EL (cell line): ENCODE data around the gene CTSH.
"Not testable (repeated sequence)": the region's sequence is repeated elsewhere in the genome, so short reads cannot be mapped to it uniquely, and the experiment has no call there.

ENCODE experiments used
- DNase-seq: peaks from one replicate; pipeline ENCODE4 v3.0.0-alpha.2; 2016

Gene CTSH

DNA sequence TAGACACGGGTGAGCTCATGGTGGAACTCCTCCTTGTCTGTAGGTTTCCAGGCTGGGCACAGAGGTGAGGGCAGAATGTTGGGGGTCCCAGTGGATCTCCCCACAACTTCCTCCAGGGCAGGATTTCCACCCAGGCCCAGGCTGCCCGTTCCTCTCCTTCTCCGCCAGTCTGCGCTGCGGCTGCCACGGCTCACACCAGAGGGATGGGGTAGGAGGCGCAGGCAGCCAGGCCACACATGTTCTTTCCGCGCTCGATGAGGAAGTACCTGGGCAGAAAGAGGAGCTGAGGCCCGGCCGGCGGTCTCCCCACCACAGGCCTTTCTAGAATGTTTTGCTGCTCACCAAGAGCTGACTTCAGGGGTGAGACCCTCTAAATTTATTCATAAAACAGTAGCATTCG lies 22.9 kb downstream of the CTSH start:
- DNase-seq: no peak

DNA sequence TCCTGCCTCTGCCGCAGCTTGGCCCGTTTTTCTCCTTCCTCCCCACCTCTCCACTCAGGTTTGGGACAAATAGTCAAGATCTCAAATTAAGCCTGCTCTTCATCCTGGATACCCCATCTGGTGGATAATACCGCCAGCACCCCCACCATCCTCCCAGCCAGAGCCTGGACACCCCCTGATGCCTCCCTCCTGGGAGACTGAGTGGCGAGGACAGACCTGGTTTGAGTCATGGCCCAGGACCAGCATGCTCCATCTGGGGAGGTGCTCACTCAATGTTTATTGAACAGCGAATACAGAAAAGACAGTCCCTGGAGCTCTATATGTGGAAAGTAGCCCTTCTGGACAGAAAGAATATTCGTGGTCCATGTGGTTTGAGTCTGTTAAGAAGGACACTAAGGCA lies 23.3 kb downstream of the CTSH start:
- no peak for DNase-seq

DNA sequence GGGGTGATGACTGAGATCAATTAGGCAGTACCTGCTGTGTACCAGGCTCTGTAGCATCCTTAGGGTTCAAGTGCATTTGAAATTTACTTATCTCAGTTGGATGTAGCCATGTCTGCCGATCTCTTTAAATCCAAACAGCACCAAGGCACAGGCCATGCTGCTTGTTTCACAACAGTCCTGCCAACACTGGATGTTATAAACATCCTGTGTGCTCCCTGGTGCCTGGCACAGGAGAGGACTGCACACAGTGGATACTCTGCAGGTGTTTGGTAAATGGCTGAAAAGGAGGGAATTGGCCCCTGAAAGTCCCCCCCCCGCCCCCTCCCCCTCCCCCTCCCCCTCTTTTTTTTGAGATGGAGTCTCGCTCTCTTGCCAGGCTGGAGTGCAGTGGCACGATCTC lies 27.0 kb downstream of the CTSH start:
- DNase-seq: no peak

DNA sequence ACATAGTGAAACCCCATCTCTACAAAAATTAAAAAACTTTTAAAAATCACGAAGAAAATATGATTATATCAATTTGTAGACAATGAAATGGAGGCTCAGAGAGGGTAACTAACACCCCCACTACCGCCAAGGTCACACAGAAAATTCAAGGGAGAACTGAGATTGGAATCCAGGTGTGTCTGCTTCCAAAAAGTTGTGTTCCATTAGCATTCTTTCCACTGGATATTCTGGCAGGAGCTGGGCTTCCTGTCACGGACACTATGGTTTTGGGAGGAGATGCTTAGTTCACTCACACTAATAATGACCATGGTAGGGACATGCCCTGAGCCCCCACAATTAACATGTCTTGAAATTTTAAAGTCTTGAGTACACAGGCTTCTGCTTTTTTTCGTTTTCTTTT lies 28.8 kb downstream of the CTSH start:
- DNase-seq: no peak

DNA sequence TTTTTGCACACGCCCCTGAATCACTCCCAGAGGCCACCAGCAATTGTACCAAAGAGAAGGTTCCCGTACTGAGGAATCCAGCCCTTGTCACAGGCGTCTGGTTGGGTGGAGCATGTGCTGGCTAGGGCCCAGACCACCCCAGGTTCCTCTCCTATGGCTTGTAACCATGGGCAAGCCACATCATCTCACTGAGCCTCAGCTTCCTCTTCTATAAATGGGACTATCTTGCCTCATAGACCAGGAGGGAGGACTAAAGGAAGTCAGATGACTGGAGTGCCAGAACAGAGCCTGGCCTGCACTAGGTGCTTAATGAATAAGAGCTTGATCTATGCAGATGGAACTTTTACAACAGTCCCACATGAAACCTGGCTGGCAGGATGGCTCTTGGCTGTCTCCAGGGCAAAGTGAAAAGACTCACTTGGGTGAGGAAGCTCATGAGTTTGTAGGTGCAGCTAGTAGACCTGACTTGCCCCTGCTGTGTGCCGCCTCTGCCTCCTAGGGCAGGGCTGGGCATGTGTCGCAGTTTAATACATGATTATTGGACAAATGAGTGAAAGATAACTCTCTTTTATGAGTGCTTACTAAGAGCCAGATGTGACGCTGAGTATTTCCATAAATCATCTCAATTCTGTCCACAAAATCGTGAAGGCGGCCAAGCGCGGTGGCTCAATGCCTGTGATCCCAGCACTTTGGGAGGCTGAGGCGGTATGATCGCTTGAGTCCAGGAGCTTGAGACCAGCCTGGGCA lies 29.3 kb downstream of the CTSH start:
- no peak for DNase-seq

DNA sequence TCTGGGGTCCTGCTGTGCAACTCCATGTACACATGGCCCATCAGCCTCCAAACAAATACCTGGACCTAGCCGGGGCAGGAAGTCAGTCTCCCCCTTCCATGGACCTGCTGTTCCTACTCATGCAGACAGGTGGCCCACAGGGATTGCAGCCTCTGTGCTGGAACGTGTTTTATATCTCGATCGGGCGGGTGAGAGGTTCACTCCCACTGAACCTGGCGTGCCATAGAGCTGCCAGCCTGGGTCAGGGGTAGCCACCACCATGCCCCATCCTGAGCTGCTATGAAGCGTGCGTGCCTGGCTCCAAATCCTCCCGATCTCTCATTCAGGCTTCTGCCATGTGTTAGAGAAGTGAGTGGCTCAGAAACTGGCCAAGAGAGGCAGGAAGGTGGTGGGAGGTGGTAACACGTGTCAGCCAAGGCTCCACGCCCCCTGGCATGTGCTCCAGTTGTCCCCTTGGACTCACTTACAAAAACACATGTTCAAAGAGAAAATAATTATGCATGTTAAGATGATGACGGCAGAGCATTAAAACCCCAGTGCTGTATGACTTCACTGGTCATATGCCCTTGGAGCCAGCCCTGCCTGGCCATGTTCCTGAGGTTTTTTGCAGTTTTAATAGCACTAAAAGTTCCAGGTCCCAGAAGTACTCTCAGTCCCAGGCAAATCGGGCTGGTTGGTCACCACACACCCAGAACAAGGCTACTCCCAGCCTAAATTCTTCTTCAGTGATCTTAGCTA lies 30.6 kb downstream of the CTSH start:
- DNase-seq: no peak

DNA sequence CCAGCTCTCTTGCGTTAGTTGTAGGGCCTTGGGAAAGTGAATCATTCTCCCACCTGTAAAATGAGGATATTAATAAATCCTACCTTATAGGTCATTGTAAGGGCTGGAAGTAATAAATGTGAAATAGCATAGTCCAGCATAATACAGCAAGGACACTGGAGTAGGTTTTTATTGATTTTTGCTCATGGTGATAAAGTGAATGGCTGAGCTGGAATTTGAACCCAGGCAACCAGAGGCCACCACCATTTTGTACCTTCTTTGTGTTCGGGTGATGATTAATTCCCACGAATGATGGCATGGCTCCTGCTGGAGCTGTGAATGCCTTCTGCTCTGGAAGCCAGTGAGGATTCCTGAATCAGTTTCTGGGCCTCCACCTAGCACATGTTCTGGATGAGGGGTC lies 31.8 kb downstream of the CTSH start:
- DNase-seq: no peak

DNA sequence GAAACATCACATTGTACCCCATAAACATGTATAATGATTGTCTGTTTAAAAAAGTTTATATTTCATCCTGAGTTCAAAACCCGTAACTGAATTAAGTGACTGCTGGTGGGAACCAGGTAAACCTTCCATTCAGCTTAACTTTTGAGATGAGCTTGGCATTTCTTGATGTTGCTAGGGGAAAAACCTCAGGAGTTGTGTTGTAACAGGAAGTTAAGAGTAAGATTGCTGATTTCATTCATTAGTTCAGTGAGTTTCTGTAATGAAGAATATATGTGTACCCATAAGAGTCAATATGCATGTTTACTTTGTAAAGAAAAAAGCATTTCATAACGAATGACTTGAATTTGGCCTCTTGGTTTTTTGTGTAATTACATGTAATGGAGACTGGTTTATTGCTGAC lies 32.5 kb downstream of the CTSH start:
- DNase-seq: no peak

DNA sequence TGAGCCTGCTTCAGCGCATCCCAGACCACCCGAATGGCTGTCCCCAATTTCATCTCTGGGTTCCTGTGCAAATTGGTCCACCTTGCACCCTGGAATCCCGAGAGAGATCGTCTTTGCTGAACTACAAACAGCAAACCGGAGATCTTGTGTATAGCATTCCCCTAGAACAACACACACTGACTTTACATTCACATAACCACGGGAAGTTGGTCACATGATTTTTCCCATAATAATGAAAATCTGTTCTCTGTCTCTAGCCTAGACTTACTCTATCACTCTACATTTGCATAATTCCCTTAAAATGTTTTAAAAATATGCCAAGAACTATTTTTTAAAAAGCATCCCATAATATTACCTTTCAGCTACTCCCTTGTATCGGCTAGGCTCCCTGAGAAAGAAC lies 34.6 kb downstream of the CTSH start:
- DNase-seq: no peak

DNA sequence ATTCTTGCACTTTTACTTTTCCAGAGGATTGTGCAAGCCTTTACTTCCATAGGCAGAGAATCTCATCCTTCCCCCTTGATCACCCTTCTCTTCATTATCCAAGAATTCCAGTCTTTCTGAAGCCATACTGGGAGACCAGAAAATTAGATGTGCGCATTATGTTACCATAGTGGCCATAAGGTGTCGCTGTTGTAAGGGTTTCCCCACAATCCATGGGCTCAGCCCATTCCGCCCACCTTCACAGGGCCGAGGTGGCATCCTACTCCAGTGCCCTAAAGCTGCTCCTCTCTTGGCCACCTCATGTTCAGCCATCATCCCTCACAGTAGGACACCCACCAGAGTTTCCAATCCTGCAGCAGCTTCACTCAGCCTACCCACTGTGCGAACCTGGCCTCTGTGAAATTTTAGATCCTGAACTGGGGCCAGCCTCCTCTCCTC lies 35.0 kb downstream of the CTSH start:
- DNase-seq: peak; percentile 48

DNA sequence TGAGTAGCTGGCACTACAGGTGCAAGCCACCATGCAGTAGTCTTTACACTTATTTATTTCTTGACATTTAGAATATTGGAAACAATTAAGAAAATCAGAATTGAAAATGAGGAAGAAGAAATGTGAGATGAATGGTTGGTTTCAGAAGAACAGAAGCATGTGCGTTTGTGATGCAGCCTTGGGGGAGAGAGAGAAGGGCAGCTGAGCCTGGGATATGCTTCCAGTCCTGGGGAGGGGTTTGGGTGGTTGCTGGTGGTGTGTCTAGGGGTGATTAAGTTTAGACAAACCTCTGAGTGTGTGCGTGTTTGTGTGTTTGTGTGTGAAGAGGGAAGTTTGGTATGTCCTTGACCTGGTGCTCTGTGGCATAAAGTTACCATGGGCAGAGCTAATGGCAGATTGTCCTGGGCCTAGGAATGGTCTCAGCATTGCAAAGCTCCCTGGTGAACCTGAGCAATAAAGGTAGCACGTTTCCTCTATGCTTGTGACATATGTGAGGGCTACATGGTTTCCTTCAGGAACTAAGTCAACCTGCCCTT lies 35.6 kb downstream of the CTSH start:
- no peak for DNase-seq

DNA sequence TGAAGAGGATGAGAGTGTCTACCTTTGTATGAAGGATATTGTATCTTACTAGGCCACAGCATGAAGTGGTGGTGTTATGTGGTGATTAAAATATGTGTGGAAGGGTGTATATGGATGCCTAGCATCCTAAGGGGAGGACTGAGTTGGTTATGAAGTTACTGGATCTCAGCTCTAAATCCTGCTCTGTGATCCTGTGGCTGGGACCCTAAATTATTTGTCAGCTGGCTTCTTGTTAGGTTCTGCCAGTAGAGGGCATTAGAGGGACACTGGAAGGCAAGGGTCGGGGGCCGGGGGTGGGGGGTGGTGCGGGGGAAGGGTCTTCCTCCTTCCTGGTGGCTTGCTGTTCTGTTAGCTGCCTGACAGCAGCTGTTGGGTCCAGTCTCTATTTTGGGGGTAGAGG lies 37.3 kb downstream of the CTSH start:
- no peak for DNase-seq

DNA sequence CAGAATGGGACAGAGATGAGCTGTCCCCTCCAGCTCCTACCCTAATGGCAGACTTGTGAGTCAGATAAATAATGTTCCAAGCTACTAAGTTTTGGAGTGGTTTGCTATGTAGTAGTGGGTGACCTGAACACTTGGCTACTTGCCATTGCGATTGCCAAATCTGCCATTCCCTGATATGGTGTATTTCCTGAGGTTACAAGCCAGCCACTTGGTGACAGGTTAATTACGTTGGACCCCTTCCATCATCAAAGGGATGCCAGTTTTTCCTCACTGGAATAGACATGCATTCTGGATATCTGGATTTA lies 38.6 kb downstream of the CTSH start:
- DNase-seq: peak; percentile 93

DNA sequence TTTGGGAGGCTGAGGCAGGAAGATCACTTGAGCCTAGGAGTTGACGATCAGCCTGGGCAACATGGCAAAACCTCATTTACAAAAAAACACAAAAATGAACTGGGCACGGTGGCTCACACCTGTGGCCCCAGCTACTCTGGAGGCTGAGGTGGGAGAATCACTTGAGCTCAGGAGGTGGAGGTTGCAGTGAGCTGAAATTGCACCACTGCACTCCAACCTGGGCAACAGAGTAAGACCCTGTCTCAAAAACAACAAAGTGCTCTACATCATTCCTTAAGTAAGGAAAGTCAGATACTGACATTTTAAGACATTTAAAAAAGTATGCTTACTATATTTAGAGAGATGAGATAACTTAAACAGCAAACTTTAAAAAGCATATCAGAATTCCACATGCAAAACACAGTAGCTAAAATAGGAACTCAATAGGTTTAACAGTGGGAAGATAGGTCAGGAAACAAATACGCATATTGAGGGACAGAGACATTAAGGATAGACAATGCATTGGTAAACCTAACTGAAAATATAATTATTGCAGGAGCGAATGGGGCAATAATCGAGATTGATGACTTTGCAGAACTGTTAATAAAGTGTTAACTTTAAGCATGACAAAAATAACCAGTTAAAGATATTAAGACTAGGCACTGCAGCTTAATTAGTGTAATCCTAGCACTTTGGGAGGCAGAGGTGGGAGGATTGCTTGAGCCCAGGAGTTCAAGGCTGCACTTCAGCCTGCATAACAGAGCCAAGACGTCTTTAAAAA lies 40.1 kb downstream of the CTSH start:
- DNase-seq: no peak

DNA sequence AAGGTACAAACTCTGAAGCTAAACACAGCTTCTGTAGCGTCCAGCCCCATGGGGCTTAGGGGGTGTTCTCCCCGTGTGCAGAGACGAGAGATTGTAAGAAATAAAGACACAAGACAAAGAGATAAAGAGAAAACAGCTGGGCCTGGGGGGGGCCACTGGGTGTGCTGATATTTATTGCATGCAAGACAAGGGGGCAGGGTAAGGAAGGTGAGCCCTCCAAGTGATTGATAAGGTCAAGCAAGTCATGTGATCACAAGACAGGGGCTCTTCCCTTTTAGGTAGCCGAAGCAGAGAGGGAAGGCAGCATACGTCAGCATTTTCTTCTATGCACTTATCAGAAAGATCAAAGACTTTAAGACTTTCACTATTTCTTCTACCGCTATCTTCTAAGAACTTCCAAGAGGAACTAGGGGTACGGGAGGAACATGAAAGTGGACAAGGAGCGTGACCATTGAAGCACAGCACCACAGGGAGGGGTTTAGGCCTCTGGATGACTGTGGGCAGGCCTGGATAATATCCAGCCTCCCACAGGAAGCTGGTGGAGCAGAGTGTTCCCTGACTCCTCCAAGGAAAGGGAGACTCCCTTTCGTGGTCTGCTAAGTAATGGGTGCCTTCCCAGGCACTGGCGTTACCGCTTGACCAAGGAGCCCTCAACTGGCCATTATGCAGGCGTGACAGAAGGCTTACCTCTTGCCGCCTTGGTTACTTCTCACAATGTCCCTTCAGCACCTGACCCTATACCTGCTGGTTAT lies 42.4 kb downstream of the CTSH start:
- not testable (repeated sequence) for DNase-seq

DNA sequence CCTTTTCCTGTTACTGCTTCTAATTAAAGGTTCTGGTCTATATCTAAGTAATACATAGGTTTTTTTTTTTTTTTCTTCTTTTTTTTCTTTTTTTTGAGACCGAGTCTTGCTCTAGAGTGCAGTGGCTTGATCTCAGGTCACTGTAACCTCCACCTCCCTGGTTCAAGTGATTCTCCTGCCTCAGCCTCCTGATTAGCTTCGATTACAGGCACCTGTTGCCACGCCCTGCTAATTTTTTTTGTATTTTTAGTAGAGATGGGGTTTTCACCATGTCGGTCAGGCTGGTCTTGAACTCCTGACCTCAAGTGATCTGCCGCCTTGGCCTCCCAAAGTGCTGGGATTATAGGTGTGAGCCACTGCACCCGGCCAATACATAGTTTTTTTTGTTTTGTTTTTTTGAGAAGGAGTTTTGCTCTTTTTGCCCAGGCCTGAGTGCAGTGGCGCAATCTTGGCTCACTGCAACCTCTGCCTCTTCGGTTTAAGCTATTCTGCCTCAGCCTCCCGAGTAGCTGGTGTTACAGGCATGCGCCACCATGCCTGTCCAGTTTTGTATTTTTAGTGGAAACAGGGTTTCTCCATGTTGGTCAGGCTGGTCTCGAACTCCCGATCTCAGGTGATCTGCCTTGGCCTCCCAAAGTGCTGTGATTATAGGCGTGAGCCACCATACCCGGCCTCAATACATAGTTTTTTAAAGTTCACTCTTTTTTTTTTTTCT lies 43.9 kb downstream of the CTSH start:
- DNase-seq: not testable (repeated sequence)

DNA sequence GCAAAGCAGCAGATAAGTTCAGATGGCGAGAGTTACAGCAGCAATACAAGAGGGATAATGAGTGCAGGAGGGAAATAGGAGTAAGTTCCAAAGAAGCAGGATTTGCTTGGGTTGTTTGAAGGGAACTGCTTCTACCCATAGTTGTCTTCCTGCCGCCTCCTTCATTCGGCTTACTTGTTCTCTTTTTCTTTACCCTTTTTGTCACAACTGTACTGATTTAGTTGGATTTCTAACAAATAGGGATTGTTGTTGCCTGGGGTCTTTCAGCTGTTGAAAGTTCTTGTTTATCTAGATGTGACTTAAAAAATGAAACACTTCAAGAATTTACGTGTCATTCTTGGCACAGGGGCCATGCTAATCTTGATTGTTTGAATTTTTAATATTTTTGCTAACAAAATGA lies 46.3 kb downstream of the CTSH start:
- DNase-seq: no peak

DNA sequence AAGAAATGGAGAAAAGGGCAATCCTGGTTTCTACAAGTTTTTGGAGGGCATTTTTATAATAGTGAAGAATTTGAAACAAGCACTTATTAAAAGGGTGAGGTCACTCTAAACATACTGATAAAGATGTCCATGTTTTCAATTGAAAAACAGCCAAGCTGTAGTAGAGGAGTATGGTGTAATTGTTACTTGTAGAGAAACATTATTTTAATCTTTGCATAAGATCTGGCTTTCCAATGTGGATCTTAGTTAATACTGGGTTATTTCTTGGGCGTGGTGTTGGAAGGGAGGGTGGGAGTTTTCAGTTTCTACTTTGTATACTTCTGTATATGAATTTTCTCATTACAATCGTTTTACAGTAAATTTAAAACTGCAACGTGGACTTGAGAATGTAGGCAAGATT lies 49.4 kb downstream of the CTSH start:
- no peak for DNase-seq

DNA sequence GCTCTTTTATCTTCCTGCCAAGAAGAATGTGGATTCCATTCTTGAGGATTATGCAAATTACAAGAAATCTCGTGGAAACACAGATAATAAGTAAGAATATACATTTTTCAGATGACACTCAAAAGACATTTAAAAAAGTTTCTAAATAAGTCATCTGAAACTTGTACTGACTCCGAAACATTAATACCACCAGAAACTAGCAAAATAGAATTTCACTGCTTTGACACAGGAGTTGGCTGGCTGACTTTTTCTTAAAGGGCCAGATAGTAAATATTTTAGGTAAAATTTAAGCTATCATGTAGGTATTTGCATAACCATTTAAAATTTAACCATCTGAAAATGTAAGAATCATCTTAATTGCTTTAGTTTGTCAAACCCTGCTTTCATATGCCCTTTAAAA lies 51.3 kb downstream of the CTSH start:
- DNase-seq: no peak

DNA sequence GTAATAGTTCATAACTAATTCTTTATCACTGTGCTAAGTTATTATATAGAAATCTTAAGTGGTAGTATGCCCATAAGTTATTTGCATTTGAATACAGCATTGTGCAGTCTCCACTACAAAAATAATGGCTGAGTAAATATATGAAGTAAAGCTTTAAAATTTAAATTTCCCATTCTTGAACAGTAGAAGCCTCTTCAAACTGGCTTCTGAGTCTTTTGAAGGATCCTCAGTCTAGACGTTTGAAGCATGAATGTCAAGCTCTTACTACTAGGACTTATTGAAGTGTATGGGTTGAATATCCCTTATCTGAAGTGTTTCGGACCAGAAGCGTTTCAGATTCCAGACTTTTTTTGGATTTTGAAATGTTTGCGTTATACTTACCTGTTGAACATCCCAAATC lies 55.8 kb downstream of the CTSH start:
- no peak for DNase-seq

DNA sequence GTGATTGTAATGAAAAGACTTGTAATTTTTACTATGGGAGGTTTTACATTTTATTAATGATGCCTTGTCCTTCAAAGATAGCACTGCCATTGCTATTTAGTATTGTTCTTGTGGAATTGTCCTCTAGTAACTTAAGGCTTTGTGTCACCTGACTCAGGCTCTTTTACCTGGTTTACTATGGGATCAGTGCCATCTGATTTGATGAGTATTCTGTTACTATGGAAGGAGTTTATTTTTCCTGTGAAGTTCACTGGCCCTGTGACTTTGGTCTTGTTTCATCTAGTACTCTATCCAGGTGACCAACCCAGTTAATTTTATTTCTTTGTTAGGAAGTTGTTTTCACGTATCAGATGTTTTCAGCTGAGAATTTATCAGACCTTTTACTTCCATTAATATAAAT lies 63.2 kb downstream of the CTSH start:
- no peak for DNase-seq

DNA sequence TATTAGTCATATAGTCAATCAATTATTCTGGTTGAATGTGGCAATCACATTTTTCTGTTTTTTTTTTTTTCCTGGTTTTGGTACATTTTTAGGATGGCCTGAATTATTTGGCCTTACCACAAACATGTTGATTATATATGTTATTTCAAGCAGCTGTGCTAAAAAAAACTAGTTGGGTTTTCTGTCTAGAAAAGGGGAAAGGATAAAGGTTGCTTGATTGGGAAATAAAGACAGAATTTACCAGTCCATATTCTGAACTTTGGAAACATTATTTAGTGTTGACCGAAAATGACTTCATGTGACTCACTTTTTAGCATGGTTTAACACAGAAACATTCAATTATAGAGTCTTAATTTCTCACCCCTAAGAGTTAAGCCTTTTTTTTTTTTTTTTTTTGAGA lies 64.0 kb downstream of the CTSH start:
- DNase-seq: no peak

DNA sequence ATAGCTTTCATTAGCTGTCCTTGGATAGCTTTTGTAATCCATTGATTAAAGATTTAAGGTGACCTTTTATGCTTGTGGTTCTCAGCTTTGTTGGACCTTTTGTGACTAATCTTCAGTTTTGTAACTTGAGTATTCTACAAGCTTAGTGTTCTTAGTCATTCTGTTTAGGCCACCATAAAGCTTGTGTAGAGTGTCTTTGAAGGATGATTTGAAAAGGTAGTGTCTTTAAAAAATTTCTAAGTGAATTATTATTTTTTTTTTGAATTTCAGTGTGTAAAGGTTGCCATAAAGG lies 64.7 kb downstream of the CTSH start:
- peak; percentile 54 for DNase-seq
